ENCODE measurements around the gene HBQ1.
"Not testable (repeated sequence)": the region's sequence is repeated elsewhere in the genome, so short reads cannot be mapped to it uniquely, and the experiment has no call there.

HBQ1 gene

DNA sequence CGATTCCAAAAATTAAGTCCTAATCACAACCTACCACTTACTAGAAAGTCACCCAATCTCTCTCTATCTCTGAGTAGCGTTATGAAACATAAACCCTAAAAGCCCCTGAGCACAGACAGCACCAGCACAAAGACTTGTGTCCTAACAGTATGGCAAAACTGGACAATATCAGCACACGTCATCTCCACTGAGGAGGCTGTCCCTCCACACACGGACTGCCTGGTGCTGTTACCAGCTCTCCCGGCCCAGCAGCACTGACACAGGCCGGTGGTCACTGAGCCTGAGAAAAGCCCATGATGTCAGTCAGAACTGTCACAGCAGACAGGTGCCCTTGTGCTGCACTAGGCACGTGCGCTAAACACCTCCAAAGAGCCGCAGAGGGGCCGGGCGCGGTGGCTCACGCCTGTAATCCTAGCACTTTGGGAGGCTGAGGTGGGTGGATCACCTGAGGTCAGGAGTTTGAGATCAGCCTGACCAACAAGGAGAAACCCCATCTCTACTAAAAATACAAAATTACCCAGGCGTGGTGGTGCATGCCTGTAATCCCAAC, 31.4 kb downstream of the HBQ1 start:
- POLR2A ChIA-PET, result interaction anchor here (0.6 to 0.7 kb wide), 2 partner anchors 9 to 20 kb away, joined by 3 to 5 read pairs; no protein-coding TSS in a partner anchor
- H3K9me3 ChIP-seq (ENCODE audit: control insufficient read depth, insufficient read depth, low read depth, low read length); H3K4me3 ChIP-seq (ENCODE audit: low read depth, low read length); CTCF ChIA-PET; H3K4me1 ChIP-seq (ENCODE audit: control insufficient read depth, insufficient read depth, low read length); H3K27ac ChIP-seq (ENCODE audit: extremely low read depth, low read depth, low read length): not testable (repeated sequence)
- H3K36me3 ChIP-seq (ENCODE audit: control insufficient read depth in 2 of 2, insufficient read depth in 1 of 2, low read length in 2 of 2), result peaks cover 55 to 96% of the 10 kb centered on the region in 2 experiments; a peak in 2 of 3 replicates

DNA sequence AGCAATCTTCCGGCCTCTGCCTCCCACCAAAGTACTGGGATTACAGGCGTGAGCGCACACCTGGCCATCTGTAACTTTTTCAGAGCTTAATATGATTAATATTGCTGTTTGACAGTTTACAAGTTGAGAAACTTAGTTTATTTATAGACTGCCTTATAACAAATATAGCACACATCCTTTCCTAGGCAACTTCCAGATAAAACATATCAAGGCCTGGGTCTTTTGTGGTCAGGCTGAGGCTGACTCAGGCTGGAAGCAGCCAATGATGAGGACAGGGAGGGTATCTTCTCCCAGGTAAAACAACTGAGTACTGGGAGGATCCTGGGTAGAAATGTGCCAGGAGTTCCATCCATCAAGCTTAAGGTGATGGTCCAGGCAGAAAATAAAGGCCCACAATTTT, 32.7 kb downstream of the HBQ1 start:
- TF ChIP-seq MZF1 (tag by site-specific recombination; IDR thresholded peaks at IDR 0.05; ENCODE audit: borderline replicate concordance) (no peak), HOXC10 (CRISPR knock-in tag; IDR thresholded peaks at IDR 0.05) (no peak), REPIN1 (tag by site-specific recombination; IDR thresholded peaks at IDR 0.05; ENCODE audit: low read depth) (no peak), ZNF473 (tag by site-specific recombination; IDR thresholded peaks at IDR 0.05) (no peak), ZBTB21 (tag by site-specific recombination; IDR thresholded peaks at IDR 0.05) (no peak), ZFHX2 (tag by site-specific recombination; conservative IDR thresholded peaks at IDR 0.05) (no peak), ZNF660 (tag by site-specific recombination; IDR thresholded peaks at IDR 0.05) (no peak), SP7 (tag by site-specific recombination; IDR thresholded peaks at IDR 0.05) (no peak), ZNF791 (tag by site-specific recombination; IDR thresholded peaks at IDR 0.05) (no peak), ZNF302 (tag by site-specific recombination; IDR thresholded peaks at IDR 0.05; ENCODE audit: low read depth) (no peak), ZNF785 (tag by site-specific recombination; IDR thresholded peaks at IDR 0.05) (no peak), ZNF140 (tag by site-specific recombination; IDR thresholded peaks at IDR 0.05) (no peak), ZNF658 (tag by site-specific recombination; IDR thresholded peaks at IDR 0.05) (no peak)
- TF ChIP-seq, protein P1, sequence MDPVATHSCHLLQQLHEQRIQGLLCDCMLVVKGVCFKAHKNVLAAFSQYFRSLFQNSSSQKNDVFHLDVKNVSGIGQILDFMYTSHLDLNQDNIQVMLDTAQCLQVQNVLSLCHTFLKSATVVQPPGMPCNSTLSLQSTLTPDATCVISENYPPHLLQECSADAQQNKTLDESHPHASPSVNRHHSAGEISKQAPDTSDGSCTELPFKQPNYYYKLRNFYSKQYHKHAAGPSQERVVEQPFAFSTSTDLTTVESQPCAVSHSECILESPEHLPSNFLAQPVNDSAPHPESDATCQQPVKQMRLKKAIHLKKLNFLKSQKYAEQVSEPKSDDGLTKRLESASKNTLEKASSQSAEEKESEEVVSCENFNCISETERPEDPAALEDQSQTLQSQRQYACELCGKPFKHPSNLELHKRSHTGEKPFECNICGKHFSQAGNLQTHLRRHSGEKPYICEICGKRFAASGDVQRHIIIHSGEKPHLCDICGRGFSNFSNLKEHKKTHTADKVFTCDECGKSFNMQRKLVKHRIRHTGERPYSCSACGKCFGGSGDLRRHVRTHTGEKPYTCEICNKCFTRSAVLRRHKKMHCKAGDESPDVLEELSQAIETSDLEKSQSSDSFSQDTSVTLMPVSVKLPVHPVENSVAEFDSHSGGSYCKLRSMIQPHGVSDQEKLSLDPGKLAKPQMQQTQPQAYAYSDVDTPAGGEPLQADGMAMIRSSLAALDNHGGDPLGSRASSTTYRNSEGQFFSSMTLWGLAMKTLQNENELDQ (tag by site-specific recombination; IDR thresholded peaks at IDR 0.05; ENCODE audit: low read depth), result no peak
- TF ChIP-seq, protein P2, sequence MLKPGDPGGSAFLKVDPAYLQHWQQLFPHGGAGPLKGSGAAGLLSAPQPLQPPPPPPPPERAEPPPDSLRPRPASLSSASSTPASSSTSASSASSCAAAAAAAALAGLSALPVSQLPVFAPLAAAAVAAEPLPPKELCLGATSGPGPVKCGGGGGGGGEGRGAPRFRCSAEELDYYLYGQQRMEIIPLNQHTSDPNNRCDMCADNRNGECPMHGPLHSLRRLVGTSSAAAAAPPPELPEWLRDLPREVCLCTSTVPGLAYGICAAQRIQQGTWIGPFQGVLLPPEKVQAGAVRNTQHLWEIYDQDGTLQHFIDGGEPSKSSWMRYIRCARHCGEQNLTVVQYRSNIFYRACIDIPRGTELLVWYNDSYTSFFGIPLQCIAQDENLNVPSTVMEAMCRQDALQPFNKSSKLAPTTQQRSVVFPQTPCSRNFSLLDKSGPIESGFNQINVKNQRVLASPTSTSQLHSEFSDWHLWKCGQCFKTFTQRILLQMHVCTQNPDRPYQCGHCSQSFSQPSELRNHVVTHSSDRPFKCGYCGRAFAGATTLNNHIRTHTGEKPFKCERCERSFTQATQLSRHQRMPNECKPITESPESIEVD (tag by site-specific recombination; IDR thresholded peaks at IDR 0.05), result no peak
- TF ChIP-seq, protein P3, sequence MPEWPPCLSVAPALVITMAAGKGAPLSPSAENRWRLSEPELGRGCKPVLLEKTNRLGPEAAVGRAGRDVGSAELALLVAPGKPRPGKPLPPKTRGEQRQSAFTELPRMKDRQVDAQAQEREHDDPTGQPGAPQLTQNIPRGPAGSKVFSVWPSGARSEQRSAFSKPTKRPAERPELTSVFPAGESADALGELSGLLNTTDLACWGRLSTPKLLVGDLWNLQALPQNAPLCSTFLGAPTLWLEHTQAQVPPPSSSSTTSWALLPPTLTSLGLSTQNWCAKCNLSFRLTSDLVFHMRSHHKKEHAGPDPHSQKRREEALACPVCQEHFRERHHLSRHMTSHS (tag by site-specific recombination; IDR thresholded peaks at IDR 0.05), result no peak
- TF ChIP-seq, protein P4, sequence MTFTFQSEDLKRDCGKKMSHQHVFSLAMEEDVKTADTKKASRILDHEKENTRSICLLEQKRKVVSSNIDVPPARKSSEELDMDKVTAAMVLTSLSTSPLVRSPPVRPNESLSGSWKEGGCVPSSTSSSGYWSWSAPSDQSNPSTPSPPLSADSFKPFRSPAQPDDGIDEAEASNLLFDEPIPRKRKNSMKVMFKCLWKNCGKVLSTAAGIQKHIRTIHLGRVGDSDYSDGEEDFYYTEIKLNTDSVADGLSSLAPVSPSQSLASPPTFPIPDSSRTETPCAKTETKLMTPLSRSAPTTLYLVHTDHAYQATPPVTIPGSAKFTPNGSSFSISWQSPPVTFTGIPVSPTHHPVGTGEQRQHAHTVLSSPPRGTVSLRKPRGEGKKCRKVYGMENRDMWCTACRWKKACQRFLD (tag by site-specific recombination; IDR thresholded peaks at IDR 0.05), result no peak
- no peak overlapping the region for H3K4me3 ChIP-seq (ENCODE audit: low read depth, low read length)
- POLR2A ChIA-PET, result no interaction called here
- no peaks in the 10 kb centered on the region for H3K4me1 ChIP-seq (ENCODE audit: control insufficient read depth, insufficient read depth, low read length)
- H3K36me3 ChIP-seq (ENCODE audit: control insufficient read depth in 2 of 2, insufficient read depth in 1 of 2, low read length in 2 of 2), result peaks cover 55 to 92% of the 10 kb centered on the region in 2 experiments; a peak in 2 of 3 replicates
- no peaks in the 10 kb centered on the region for H3K9me3 ChIP-seq (ENCODE audit: control insufficient read depth, insufficient read depth, low read depth, low read length)
- CTCF ChIA-PET, result no interaction called here
- H3K27ac ChIP-seq (ENCODE audit: extremely low read depth, low read depth, low read length), result no peak overlapping the region
